HG02678 (cell line): ENCODE measurements around the gene CARD11.
"Not testable (repeated sequence)": the region's sequence is repeated elsewhere in the genome, so short reads cannot be mapped to it uniquely, and the experiment has no call there.

Experiments used
- ATAC-seq: cut with Tn5 transposase; IDR thresholded peaks from one replicate; pipeline ENCODE4 v1.9.1; 2021; ENCODE audit warnings: mild to moderate bottlenecking, moderate library complexity; ENCODE audit not compliant: unreplicated experiment

Gene CARD11

DNA sequence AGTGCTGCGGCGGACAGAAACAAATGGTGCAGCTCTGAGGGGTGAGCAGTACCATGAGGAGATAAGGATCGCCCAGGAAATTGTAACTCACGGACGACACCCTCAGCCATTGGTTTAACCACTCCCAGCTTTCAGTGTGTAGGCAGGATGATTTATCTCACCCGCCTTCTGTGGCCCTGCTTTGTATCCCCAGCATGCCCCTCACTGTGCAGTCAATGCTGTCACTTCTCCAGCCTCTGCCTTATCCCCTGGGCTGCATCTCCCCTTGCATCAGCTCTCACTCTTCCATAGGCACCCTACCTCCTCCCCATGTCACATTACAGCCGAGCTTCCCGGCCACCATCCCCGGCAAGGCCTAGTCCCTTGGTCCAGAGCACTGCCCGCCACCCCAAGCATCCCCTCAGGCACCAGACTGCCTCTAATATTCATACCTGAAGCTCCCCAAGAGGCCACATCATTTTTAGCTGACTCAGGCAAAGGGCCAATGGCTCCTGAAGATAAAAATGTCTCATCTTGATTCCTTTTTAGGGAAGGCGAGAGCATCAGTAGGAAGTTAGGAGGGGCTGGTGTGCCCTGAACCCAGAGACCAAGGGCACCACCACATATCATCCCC is 77.1 kb downstream of the CARD11 start:
- no peak for ATAC-seq

DNA sequence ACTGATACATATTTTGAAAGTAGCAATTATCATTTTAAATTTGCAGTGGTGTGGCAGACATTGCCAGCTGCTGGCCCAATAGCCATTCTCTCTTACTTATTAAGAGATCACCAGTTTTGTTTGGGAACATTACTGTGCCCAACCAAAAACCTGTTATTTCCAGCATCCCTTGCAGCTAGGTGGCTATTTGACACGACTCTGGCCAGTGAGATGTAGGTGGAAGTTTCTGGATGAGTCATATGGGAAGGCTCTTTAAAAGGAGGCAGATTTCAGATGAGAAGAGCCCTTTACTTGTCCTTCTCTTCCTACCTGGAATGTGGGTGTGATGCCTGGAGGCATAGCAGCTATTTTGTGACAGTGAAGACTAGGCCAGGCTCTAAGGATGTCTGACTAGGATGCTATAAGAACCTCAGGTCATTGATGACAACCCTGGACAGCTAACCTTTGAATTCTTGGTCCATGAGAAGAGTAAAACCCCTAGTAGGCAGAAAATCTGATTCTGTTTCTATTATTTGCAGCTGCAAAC is 77.9 kb downstream of the CARD11 start:
- no peak for ATAC-seq

DNA sequence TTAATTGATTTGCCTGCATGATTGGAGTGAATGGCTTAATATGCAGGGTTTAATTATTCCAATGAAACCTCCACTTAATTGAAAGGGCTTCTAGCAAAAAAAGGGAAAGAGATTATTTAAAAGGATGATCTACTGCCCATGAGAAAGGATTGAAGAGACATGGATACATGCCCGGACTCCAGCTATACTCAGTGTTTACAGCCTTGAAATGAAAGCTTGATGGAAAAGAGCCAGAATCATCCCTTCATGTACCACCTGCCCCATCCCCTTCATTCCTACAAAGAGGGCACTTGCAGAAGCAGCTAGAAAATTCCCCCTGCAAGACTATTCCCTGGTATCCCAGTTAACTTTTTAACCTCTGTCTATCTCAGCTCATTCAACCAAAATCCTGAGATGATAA is 78.4 kb downstream of the CARD11 start:
- ATAC-seq: no peak

DNA sequence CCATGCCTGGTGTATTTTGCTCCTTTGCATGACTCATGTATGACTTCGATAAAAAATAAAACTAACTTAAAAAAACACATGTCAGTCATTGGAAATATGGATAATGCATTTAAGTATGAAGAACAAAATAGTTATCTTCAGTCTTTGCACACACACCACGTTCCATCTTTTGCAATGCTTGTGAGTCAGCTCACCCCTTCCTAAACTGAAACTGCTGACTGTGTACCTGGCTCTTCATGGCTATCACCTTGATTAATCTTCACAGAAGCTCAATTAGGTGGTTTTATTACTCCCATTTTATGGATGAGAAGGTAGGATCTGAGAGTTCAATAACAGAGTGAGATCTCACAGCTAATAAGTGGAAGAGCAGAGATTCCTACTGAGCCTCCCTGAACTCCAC is 79.5 kb downstream of the CARD11 start:
- no peak for ATAC-seq

DNA sequence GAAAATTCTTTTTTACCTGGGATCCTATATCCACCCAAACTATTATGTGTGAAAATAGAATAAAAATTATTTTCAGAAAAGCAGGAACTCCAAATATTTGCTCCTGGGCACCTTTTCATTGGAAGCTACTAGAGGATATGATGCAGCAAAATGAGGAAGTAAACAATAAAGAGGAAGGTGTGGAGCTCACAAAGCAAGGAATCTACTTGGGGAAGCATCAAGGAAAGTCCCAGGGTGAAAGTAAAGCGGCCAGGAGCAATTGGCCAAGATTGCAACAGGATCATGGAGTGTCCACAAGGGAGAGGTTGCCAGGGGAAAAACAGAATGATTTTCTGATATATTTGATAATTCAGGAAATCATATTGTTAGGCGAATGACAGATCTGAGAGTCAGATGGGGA is 80.8 kb downstream of the CARD11 start:
- no peak for ATAC-seq

DNA sequence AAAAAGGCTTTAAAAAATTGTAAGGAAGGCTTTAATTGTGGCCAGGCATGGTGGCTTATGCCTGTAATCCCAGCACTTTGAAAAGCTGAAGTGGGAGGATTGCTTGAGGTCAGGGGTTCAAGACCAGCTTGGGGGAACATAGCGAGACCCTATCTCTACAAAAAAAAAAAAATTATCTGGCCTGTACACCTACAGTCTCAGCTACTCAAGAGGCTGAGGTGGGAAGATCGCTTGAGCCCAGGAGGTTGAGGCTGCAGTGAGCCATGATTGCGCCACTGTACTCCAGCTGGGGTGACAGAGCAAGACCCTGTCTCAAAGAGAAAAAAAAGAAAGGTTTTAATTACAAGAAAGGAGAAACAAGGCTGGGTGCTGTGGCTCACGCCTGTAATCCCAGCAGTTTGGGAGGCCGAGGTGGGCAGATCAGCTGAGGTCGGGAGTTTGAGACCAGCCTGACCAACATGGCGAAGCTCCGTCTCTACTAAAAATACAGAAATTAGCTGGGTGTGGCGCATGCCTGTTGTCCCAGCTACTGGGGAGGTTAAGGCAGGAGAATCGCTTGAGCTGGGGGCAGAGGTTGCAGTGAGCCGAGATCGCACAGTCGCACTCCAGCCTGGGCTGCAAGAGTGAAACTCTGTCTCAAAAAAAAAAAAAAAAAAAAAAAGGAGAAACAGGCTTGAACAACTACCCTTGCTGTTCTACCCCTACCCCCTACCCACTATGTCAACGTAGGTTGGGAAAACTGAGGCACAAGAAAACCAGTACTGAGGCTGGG is 83.7 kb downstream of the CARD11 start:
- ATAC-seq: no peak

DNA sequence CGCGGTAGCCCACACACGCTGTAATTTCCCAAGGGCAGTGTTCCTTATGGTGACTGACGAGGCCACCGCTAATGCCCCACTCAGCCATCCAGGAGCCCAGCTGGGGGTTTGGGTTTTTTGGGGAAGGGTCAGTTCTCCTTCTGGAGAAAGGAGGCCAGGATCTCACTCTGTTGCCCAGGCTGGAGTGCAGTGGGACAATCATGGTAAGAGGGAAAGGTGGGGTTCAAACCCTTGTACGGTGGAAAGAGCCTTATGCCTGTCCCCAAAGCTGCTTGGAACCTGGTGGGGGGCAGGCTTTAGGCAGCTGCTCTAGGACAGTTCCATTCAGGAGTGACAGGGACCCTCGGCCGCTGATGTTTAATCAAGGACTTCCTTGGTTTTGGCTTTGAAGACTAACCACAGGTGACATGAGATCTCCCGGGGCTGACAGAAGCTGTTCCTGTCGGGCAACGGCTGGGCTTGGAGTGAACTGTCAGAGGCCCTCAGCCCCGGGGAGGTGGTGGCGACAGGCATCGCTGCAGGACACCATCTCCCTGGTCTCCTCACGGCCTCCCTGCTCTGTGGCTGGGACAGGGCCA is 84.5 kb downstream of the CARD11 start:
- no peak for ATAC-seq

DNA sequence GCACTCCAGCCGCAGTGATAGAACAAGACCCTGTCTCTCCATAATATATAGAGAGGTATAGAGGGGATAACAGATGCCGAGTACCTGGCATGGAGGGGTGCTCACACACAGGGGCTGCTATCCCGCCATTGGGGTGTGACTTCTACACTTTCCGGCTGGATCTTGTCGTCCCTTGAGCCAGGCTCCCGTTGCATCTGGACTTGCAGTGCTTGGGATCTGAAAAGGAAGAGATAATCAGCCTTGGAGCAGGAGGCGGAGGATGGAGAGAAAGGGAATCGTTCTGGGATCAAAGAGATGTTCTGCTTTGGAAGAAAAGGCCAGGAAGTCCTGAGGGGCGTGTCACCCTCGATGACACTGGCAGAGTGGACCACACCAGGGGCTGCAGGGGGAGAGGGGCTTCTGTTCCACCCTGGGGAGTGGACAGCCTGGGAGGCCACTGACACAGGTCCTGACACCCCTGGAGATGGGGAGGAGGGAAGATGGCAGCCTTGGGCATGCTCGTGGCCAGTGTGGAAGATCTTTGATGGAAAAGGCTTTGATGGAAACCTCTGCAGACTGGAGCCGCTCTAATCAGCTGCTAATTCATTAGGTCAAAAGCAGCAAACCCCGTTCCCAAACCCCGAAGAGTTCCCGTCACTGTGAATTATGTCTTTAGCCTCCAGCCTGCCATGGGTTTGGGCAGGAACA is 85.1 kb downstream of the CARD11 start:
- no peak for ATAC-seq

DNA sequence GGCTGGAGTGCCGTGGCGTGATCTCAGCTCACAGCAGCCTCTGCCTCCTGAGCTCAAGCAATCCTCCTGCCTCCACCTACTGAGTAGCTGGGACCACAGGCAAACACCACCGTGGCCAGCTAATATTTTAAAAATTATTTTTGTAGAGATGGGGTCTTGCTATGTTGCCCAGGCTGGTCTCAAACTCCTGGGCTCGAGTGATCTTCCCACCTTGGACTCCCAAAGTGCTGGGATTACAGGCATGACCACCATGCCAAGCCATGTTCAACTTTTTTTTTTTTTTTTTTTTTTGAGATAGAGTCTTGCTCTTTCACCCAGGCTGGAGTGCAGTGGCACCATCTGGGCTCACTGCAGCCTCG is 86.3 kb downstream of the CARD11 start:
- ATAC-seq: not testable (repeated sequence)

DNA sequence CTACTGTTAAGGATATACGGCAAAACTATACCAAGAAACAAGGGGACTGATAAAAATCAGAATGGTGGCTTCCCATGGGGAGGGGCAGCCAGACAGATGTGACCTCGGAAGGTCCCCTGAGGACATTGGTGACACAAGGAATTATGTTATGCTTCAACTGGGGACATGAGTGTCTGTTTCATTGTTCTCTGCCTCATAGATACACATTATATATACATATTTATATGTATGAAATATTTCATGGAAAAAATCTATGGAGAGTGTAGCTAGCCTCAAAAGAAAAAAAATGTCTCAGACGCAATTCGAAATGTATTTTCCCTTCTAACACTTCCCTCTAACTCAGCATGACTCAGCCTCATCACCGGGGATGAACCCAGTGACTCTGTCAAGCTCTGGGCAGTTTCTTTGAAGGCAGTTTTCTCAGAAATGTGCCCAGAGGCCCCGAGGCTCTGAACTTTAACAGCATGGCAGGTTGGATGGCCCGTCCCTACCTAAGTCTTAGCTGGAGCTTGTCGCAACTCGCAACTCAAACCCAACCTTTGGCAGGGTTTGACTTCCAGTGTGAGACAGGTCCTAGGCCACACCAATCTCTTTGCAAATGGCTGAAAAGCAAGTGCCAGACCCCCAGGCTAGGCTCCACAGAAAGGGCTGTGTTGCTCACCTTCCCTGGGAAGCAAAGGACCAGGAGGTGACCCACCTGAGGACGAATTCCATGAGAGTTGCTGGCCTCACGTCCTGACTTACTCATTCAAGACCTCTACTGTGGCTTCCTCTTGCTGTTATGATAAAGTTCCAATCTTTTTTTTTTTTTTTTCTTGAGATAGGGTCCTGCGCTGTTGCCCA is 86.9 kb downstream of the CARD11 start:
- no peak for ATAC-seq

DNA sequence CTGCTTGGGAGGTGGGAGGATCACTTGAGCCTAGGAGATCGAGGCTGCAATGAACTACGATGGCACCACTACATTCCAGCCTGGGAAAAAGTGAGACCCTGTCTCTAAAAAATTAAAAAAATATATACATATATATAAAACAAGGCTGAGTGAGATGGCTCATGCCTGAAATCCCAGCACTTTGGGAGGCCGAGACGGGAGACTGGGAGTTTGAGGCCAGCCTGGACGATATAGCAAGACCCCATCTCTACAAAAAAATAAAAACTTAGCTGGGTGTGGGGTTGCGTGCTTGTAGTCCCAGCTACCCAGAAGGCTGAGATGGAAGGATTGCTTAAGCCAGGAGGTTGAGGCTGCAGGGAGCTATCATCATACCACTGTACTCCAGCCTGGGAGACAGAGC is 87.6 kb downstream of the CARD11 start:
- no peak for ATAC-seq

DNA sequence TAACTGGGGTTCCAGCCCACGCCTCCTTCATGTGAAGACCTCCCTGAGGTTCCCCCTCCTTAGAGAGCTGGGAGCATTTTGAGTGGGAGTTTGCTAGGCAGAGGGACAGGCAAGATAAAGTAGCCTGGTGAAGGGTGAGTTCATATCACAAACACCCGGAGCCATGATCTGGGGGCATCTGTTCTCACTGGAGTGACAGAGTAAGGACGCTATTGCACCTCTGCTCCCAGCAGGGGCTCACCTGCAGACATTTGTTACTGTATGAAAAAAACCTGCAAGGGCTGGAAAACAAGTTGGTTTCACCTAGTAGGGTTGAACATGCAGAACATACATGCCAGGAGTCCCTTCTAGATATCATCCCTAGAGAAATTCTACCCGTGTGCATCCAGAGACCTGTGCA is 88.4 kb downstream of the CARD11 start:
- no peak for ATAC-seq

DNA sequence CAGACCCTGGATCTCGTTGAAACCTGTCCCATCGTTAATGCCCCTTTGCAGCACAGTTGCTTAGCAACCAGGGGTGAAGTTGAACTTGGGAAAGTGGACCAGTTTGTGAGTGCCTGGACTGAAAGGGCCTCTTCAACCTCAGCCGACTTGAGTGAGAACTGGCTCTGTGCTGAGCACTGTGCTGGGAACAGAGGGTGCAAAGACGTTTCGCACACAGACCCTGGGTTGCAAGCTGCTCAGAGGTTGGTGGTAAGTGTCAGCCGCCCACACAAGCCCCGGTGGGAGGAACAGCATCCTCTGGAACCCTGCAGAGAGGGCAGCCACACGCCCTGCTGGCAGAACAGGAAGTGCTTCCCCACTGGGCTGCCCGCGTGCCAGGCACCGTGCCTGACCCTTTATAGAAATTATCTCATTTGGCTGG is 89.2 kb downstream of the CARD11 start:
- no peak for ATAC-seq

DNA sequence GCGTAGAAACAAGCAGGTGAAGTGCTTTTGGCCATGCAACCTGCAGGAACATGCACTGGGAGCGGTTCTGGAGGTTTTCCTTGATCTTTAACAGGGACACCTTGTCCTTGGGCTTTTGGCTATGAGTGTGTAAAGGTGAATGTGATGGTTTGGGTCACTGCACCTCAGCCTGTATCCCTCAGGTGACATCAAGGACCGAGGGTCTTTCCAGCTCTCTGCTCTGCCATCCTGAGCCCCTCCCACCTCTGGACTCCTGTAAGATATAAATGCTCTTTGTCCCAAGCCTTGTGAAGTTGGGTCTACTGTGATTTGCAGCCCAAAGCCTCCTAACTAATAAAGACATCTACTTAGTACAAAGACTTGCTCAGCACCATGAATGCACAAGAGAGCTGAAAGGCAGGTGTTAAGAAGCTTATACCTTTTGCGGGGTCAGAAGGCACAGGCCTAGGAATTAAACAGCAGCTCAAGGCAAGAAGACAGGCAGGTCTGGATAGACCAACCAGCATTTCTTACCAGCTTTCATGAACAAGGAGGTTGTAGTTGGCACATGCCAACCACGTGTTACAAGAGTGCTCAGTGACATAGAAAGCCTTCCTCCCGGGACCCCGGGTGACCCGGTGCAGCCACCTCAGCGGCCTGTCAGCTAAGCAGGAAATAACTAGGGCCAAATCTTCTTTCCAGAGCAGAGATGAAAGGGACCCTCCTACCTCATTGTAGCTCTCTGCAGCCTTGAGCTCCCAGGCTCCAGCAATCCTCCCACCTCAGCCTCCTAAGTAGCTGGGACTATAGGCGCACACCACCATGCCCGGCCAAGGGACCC is 89.9 kb downstream of the CARD11 start:
- ATAC-seq: no peak

DNA sequence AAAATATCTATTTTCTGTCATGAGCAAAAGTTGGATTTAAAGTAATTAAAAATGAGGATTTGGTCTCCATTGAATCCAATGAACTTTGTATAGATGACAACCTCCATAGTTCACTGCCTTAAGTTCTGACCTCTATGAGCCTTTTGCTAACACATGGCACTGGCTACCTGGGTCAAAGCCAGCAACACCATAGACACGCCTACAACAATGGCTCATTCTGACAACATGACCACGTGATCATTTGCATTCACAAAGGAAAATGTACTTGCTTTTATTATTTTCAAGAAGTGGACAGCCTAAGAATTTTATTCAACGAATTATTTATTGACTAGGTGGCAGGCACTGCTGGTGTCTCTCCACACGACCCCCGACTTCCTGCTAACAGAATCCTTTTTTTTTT is 90.6 kb downstream of the CARD11 start:
- ATAC-seq: no peak

DNA sequence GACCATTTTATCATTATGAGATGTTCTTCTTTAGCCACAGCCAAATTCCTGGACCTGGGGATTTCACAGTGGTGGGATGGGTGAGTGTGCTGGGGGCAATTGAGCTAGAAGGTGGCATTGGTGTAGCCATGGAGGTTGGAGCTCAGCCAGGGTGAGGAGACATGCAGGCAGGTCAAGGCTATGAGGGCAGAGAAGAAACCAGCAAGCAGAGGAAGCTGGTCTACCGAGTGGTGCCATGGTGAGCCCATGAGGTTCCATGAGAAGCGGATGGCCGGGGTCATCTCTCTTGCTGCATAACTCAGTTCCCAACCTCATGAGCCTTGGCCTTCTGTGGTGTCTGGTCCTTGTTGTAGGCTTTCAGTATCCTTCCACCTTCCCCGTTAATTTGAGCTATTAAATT is 91.4 kb downstream of the CARD11 start:
- ATAC-seq: no peak

DNA sequence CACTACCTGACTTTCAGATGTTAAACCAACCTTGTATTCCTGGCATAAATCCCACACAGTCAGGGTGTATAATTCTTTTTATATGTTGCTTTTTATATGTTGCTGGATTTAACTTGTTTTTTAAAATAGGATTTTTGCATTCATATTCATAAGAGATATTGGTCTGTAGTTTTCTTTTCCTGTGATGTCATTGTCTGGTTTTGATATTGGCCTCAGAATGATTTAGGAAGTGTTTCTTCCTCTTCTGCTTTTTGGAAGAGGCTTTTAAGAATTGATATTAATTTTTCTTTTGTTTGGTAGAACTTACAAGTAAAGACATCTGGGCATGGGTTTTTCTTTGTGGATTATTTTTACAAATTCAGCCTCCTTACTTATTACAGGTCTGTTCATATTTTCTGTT is 93.1 kb downstream of the CARD11 start:
- ATAC-seq: no peak

DNA sequence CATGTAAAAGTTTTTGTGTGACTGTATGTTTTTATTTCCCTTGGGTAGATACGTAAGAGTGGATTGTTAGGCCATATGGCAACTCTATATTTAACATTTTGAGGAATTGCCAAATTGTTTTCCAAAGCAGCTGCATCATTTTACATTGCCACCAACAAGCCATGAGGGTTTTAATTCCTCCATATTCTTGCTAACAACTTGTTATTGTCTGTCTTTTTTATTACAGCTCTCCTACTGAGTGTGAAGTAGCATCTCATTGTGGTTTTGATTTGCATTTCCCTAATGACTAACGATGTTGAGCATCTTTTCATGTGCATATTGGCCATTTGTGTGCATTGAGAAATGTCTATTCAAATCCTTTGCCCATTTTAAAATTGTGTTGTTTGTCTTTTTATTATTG is 94.9 kb downstream of the CARD11 start:
- ATAC-seq: no peak

DNA sequence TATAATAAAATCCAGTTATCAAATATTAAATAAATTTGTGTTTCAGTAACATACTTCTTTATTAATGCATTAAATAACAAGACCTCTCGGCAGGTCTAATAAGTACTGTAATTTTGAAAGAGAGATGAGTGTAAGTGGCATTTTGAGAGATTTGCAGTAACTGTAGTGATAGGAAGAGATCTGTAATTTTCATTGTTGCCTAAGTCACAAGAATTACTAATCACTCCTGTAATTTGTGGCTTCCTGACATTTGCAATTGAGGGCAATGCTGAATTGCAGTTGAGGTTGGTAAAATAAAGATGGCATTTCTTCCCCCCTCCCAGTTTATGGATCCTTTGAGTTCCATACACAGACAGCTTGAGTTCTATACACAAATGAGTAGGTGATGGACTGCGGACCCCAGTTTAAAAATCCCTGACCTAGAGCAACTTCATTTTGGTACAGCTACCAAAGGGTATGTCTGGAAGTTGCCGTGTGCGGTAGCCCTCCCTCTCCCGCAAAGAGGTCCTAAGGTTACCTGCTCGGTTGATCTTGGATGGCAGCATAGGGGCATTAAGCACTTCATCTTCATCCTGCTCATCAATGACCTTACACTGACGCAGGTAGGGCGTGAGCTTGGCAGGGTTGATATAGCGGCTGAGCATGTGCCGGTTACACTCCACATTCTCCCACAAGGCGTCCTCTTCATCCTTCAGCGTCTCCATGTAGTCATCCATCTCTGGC is 96.4 kb downstream of the CARD11 start:
- ATAC-seq: no peak
